Cardiac fibroblast (primary cell): Measurements from ENCODE around the gene SMTN.
"Not testable (repeated sequence)": the region's sequence is repeated elsewhere in the genome, so short reads cannot be mapped to it uniquely, and the experiment has no call there.

ENCODE experiments used
- DNase-seq, 2 donors: peaks; one replicate each; pipeline versions ENCODE4 v3.0.0 to v3.0.0-alpha.2; 2010; ENCODE audit warnings: low read depth in 2 of 2
- H3K4me3 ChIP-seq, 2 donors: replicated peaks in 1 of 2; 1 replicate in 1 of 2; 2 replicates in 1 of 2; pipeline ENCODE4 v1.5.1; 2011; ENCODE audit warnings: low read depth in 2 of 2, low read length in 2 of 2, mild to moderate bottlenecking in 2 of 2, moderate library complexity in 1 of 2
- CTCF ChIP-seq: IDR thresholded peaks from one replicate; pipeline ENCODE4 v1.5.1; 2011; ENCODE audit warnings: low read depth, mild to moderate bottlenecking, low read length, inconsistent platforms

SMTN gene

GRCh38 chr22:31106001-31106571 lies 25.0 kb downstream of the SMTN start:
- H3K4me3 ChIP-seq = peak overlapping the region; percentile 92 to 93
- peak; percentile 23 for TF ChIP-seq CTCF
- DNase-seq = peak in 1 of 2 donors; percentile 33

- H3K4me3 ChIP-seq = peak overlapping the region; percentile 92 to 93
- TF ChIP-seq CTCF = no peak
- peak; percentile 68 to 70 for DNase-seq
These were observed 25.6 kb downstream of the SMTN start for GRCh38 chr22:31106731-31107177.

DNA sequence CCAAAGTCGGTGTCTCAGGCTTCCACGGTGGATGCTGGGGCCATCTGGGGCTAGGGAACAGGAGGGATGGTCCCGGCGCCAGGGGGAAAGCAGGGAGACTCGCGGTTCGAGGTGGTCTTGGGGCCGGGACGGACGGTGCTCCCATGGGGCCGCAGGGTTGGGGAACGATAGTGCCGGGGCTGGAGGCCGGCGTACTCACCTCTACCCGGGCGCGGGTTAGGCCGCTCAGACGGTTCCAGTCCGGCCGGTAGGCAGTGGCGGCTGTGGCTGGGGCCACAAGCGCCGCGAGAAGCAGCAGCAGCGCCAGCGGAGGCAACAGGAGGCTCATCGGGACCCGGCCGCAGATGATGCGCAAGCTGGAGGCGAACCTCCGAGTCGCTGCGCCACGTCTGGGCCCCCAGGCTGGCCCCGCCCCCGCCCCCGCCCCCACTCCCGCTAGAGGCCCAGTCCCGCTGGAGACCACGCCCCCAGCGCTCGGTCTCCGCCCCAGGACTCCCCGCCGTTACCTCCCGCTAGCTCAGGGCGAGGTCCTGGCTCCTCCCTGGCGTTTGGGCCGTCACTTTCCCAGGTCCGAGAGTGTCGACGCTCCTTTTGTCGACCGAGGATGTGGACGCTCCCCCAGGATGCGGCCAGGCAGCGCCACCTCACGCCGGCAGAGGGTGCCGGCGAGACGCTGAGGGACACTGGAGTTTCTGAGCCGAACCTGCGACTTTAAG lies 26.2 kb downstream of the SMTN start, which contains the start of gene SELENOM:
Gene SELENOM (minus strand): TSS at position 391 of the 716 bp plus-strand sequence. CDS start 63 bp downstream, at position 328.
- peak within 1 kb of the TSS; percentile 92 to 93 for H3K4me3 ChIP-seq
- peak; percentile 99 for DNase-seq
- peak; percentile 99 for TF ChIP-seq CTCF

DNA sequence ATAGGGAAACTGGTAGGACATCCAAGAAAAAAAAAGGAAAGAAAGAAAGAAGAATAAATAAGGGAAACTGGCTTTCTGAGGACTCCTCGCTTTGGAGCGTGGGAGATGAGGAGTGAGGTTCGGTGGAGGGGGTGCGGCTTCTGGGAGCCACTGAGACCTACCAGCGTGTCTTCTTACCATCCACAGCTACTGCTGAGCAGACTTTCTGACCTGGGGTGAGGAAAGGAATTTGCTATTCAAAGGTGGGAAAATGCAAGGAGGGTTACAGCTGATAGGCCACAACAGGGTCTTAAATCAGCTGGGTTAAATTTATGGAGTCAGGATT lies 26.7 kb downstream of the SMTN start:
- H3K4me3 ChIP-seq = peak overlapping the region; percentile 12 to 38
- DNase-seq = no peak
- no peak for TF ChIP-seq CTCF

DNA sequence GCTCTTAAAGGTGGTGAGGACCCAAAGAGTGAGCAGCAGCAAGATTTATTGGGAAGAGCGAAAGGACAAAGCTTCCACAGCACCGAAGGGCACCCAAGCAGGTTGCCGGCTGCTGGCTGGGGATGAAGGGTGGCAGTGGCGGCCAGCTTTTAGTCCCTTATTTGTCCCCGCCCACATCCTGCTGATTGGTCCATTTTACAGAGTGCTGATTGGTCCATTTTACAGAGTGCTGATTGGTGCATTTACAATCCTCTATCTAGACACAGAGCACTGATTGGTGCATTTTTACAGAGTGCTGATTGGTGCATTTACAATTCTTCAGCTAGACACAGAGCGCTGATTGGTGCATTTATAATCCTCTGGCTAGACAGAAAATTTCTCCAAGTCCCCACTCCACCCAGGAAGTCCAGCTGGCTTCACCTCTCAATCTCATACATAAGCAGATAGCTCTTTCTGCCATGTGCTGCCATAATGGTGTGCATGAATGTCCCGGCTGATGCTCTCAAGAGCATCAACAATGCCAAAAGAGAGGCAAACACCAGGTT lies 31.5 kb downstream of the SMTN start:
- H3K4me3 ChIP-seq, DNase-seq: not testable (repeated sequence)

- H3K4me3 ChIP-seq = no peak overlapping the region
- DNase-seq = no peak
- no peak for TF ChIP-seq CTCF
These were observed 37.1 kb downstream of the SMTN start for GRCh38 chr22:31118046-31118820.
